Parathyroid adenoma (tissue), 2 donors: ENCODE measurements around the gene MPP2.
"Not testable (repeated sequence)": the region's sequence is repeated elsewhere in the genome, so short reads cannot be mapped to it uniquely, and the experiment has no call there.

Experiments used
- H2AFZ ChIP-seq: fragments of 300-600 bp; sonication (generic); one replicate; pipeline ENCODE4 v1.7.0; 2017; ENCODE audit warnings: antibody characterized with exemption, mild to moderate bottlenecking
- H3K27ac ChIP-seq: fragments of 300-600 bp; sonication (generic); one replicate; pipeline ENCODE4 v1.7.0; 2017
- H3K27me3 ChIP-seq: fragments of 300-600 bp; sonication (generic); one replicate; pipeline ENCODE4 v1.7.0; 2017; ENCODE audit warnings: low read length; ENCODE audit not compliant: control insufficient read depth, insufficient read depth
- H3K36me3 ChIP-seq: fragments of 300-600 bp; sonication (generic); one replicate; pipeline ENCODE4 v1.7.0; 2017; ENCODE audit warnings: low read length; ENCODE audit not compliant: control insufficient read depth, insufficient read depth
- H3K4me1 ChIP-seq: fragments of 300-600 bp; sonication (generic); one replicate; pipeline ENCODE4 v1.7.0; 2017; ENCODE audit warnings: control low read depth
- H3K4me2 ChIP-seq: fragments of 300-600 bp; sonication (generic); one replicate; pipeline ENCODE4 v1.7.0; 2017; ENCODE audit warnings: low read length
- H3K4me3 ChIP-seq: fragments of 300-600 bp; sonication (generic); one replicate; pipeline ENCODE4 v1.7.0; 2017; ENCODE audit warnings: low read depth, low read length
- H3K79me2 ChIP-seq: fragments of 300-600 bp; sonication (generic); one replicate; pipeline ENCODE4 v1.7.0; 2017; ENCODE audit warnings: control low read depth
- H3K9ac ChIP-seq: fragments of 300-600 bp; sonication (generic); one replicate; pipeline ENCODE4 v1.7.0; 2017; ENCODE audit warnings: mild to moderate bottlenecking
- H3K9me3 ChIP-seq: fragments of 300-600 bp; sonication (generic); one replicate; pipeline ENCODE4 v1.7.0; 2017; ENCODE audit warnings: low read length; ENCODE audit not compliant: control insufficient read depth
- TF ChIP-seq, protein P1 (sequence below): fragments of 300-600 bp; sonication (generic); IDR thresholded peaks from one replicate; pipeline ENCODE4 v1.7.0; 2017; ENCODE audit warnings: antibody characterized with exemption, mild to moderate bottlenecking
- donor health status: primary hyperparathyroidism.

The MPP2 gene

GRCh38 chr17:43897831-43898230 lies 9.5 kb downstream of the MPP2 start:
- TF ChIP-seq, protein P1, sequence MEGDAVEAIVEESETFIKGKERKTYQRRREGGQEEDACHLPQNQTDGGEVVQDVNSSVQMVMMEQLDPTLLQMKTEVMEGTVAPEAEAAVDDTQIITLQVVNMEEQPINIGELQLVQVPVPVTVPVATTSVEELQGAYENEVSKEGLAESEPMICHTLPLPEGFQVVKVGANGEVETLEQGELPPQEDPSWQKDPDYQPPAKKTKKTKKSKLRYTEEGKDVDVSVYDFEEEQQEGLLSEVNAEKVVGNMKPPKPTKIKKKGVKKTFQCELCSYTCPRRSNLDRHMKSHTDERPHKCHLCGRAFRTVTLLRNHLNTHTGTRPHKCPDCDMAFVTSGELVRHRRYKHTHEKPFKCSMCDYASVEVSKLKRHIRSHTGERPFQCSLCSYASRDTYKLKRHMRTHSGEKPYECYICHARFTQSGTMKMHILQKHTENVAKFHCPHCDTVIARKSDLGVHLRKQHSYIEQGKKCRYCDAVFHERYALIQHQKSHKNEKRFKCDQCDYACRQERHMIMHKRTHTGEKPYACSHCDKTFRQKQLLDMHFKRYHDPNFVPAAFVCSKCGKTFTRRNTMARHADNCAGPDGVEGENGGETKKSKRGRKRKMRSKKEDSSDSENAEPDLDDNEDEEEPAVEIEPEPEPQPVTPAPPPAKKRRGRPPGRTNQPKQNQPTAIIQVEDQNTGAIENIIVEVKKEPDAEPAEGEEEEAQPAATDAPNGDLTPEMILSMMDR, result no peak
- Histone ChIP-seq H3K27me3 (no peaks in the 10 kb centered on the region), H3K36me3 (no peaks in the 10 kb centered on the region), H3K4me2 (no peak overlapping the region), H3K9ac (no peak overlapping the region), H3K4me1 (peaks cover 9% of the 10 kb centered on the region), H3K4me3 (no peak overlapping the region), H2AFZ (no peak overlapping the region), H3K27ac (no peak overlapping the region), H3K9me3 (no peaks in the 10 kb centered on the region), H3K79me2 (peaks cover 34% of the 10 kb centered on the region)

- not testable (repeated sequence) for H3K9ac ChIP-seq, H3K27me3 ChIP-seq, H3K4me1 ChIP-seq, H3K4me2 ChIP-seq, H3K36me3 ChIP-seq, H3K4me3 ChIP-seq, H3K27ac ChIP-seq, H2AFZ ChIP-seq, H3K9me3 ChIP-seq
- H3K79me2 ChIP-seq, result peaks cover 22% of the 10 kb centered on the region
Observed at GRCh38 chr17:43894494-43894893, 12.8 kb downstream of the MPP2 start.

DNA sequence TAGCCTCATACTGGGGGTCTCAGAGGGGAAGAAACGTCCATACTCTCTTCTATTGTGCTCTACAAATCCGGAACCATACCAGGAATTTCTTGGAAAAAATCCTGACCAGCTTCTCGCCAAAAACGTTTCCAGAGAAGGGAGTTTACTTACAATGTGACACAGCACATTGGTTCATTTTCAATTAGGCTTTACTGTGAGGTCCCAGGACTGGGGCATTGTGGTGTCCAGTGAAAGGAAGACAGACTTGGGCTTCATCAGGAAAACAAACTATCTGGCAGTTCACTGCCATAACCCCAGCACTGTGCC lies 14.7 kb downstream of the MPP2 start:
- no peak overlapping the region for H3K4me2 ChIP-seq
- no peak overlapping the region for H3K9ac ChIP-seq

DNA sequence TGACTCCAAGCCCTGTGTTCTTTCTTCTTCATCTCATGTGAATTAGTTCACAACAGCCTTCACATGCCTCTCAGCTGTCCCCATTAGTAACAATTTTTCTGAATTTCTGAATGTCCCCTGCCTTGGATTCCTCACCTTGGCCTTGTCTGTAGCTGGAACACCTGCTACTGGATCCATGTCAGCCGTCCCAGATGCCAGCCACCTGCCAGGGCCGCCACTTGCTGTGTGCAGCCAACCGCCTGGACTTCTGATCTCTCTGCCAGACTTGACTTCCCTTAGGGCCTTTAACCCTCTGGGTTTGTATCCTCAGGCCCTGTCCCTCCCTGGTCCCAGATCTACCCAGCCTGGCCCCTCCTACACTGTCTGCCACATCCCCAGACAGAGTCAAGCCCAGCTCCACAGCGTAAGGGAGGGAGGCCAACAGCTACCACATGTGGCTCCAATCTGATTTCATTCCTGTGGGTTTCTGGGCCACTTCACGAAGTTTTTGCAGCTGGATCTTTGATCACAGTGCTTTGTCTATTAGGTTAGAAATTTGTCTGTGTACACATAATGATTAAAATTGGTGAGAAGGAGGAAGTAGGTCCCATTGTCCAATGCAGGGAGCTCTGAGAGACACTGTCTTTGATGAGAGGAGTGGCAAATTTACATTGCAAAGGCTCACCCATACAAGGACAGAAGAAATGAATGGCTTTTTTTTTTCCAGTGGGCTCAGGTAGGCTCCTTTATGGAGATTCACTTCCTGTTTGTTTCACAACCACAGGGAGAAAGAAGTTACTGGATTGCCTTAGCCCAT lies 15.3 kb downstream of the MPP2 start:
- Histone ChIP-seq H2AFZ (no peak overlapping the region), H3K9ac (no peak overlapping the region), H3K27ac (no peak overlapping the region), H3K9me3 (no peaks in the 10 kb centered on the region), H3K4me2 (no peak overlapping the region), H3K4me1 (no peaks in the 10 kb centered on the region), H3K4me3 (no peak overlapping the region), H3K79me2 (peaks cover 10% of the 10 kb centered on the region), H3K27me3 (no peaks in the 10 kb centered on the region), H3K36me3 (no peaks in the 10 kb centered on the region)
- TF ChIP-seq, protein P1, result no peak

More for the DNA sequence above, 14.7 kb downstream of the MPP2 start:
- H2AFZ ChIP-seq, result no peak overlapping the region
- H3K27me3 ChIP-seq, result no peaks in the 10 kb centered on the region
- H3K36me3 ChIP-seq, result no peaks in the 10 kb centered on the region
- no peak overlapping the region for H3K4me3 ChIP-seq
- H3K27ac ChIP-seq, result no peak overlapping the region
- H3K79me2 ChIP-seq, result peaks cover 12% of the 10 kb centered on the region
- no peaks in the 10 kb centered on the region for H3K9me3 ChIP-seq
- TF ChIP-seq, protein P1, result no peak
- H3K4me1 ChIP-seq, result no peaks in the 10 kb centered on the region

DNA sequence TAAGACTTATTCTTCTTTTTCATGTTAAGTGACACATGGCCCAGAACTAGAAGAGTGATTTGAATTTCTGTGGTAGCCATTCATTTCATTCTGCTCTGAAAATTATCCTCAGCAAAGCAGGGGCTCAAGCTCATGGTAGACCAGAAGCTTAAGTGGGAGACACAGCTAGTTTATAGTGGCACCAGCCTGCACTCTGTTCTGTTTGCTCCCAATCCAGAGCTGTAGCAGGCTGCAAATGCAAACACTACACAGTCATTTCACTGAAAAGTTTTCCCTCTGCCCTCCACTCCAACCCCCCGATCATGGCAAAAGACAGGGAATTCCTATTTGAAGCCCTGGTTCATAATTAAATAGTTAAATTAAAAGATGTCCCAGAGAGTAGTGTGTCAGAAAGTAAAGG lies 17.1 kb downstream of the MPP2 start:
- Histone ChIP-seq H3K4me1 (no peaks in the 10 kb centered on the region), H3K36me3 (no peaks in the 10 kb centered on the region), H3K27ac (no peak overlapping the region), H3K9me3 (no peaks in the 10 kb centered on the region), H3K79me2 (no peaks in the 10 kb centered on the region), H3K27me3 (no peaks in the 10 kb centered on the region), H3K4me3 (no peak overlapping the region), H3K4me2 (no peak overlapping the region), H2AFZ (no peak overlapping the region), H3K9ac (no peak overlapping the region)
- TF ChIP-seq, protein P1, result no peak
